AG09309 (cell line): Measurements from ENCODE around the gene CHMP1A.
A peak's percentile ranks its signal among the peaks of the same experiment; 100 is the strongest.
"Not testable (repeated sequence)": the region's sequence is repeated elsewhere in the genome, so short reads cannot be mapped to it uniquely, and the experiment has no call there.

Experiments used
- DNase-seq: peaks from one replicate; pipeline ENCODE4 v3.0.0-alpha.2; 2010; ENCODE audit warnings: low read depth
- H3K4me3 ChIP-seq: 2 replicates; pipeline ENCODE4 v1.5.1; 2011; ENCODE audit warnings: mild to moderate bottlenecking, low read depth, low read length, moderate library complexity; ENCODE audit not compliant: control insufficient read depth
- CTCF ChIP-seq: IDR thresholded peaks from 2 replicates; pipeline ENCODE4 v1.5.1; 2011; ENCODE audit warnings: mild to moderate bottlenecking, low read depth, low read length, inconsistent platforms; ENCODE audit not compliant: insufficient read depth, control insufficient read depth; ENCODE audit errors: missing control alignments

Gene CHMP1A

DNA sequence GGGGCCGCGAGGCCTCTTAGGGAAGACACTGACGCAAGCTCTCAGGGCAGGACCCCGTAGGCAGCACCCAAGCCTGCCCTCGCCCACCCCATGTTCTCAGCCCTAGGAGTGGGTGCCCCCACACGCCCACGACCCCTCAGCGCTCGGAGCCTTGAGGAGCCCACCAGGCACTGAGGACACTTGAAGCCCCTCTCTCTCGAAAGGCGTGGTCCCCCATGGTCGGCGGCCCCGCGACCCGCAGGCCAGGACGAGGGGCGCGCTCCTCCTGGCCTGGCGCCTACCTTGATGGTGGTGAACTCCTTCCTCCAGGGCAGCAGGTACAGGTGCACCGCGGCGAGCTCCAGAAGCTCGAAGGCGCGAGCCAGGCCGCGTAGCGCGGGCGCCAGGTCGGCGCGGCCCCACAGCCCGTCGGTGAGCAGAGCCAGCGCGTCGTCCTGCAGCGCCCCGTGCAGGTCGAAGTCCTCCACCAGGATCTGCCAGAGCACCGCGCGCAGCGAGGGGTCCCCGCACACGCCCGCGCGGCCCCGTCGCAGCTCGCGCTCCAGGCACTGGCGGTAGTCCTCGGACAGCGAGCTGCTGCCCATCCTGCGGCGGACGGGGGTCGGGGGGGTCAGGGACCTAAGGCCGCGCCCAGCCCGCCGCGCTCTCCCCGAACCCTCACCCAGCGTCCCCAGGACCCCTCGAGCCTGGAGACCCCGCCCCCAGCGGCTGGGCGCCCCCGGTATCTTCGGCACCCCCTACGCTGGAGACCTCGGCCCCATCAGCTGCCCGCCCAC, 43.3 kb upstream of the CHMP1A start:
- peak; percentile 23 for TF ChIP-seq CTCF
- no peak for DNase-seq
- H3K4me3 ChIP-seq = peak overlapping the region; percentile 77

DNA sequence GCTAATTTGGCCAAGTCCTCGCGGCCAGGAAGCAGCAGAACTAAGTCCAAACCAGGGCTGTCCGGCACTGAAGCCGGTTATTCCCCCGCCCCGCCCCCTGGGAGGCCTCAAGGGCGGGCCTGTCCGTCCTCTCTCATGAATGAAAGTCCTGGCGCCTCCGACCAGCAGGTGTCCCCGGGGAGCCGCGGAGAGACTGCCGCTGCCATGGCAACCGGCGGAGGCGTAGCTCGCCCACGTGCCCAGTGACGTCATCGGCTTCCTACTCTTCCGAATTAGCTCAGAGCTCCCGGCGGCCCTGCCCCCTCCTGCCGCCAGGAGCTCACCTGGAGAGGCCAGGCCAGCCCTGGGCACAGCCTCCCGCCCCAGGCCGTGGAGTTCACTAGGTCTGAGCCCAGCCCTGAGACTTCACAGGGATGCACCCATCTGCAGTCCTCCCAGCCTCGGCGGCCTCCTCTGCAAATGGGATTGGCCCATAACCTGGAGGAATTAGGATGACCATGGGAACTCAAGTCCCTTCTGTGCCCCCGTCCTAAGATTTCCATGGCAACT, 42.7 kb upstream of the CHMP1A start:
- TF ChIP-seq CTCF = peak; percentile 76
- H3K4me3 ChIP-seq = peak overlapping the region; percentile 77

DNA sequence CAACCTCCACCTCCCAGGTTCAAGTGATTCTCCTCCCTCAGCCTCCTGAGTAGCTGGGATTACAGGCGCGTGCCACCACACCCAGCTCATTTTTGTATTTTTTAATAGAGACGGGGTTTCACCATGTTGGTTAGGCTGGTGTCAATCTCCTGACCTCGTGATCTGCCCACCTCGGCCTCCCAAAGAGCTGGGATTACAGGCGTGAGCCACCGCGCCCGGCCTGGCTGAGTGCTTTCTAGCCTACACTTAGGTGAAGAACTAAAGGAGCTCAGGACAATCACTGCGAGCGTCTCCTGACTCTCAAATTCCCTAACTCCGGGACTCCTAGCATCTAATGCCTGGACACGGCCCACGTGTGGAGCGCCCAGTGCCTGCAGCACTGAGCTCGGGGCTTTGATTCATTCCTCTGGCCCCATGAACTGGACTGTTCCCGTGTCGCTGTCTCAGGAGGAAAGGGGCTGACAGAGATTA, 42.2 kb upstream of the CHMP1A start:
- H3K4me3 ChIP-seq, DNase-seq: not testable (repeated sequence)

More for the DNA sequence above, 42.7 kb upstream of the CHMP1A start:
- peak; percentile 88 for DNase-seq

DNA sequence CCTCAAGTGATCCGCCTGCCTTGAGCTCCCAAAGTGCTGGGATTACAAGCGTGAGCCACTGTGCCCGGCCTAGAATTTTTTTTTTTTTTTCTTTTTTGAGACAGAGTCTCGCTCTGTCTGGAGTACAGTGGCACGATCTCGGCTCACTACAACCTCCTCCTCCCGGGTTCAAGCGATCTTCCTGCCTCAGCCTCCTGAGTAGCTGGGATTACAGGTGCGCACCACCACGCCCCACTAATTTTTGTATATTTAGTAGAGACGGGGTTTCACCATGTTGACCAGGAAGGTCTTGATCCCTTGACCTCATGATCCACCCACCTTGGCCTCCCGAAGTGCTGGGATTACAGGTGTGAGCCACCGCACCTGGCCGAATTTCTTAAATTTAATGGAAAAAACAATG, 41.2 kb upstream of the CHMP1A start:
- not testable (repeated sequence) for H3K4me3 ChIP-seq, DNase-seq

GRCh38 chr16:89697616-89698331, 40.3 kb upstream of the CHMP1A start:
- no peak for TF ChIP-seq CTCF
- DNase-seq = no peak
- no peak overlapping the region for H3K4me3 ChIP-seq

DNA sequence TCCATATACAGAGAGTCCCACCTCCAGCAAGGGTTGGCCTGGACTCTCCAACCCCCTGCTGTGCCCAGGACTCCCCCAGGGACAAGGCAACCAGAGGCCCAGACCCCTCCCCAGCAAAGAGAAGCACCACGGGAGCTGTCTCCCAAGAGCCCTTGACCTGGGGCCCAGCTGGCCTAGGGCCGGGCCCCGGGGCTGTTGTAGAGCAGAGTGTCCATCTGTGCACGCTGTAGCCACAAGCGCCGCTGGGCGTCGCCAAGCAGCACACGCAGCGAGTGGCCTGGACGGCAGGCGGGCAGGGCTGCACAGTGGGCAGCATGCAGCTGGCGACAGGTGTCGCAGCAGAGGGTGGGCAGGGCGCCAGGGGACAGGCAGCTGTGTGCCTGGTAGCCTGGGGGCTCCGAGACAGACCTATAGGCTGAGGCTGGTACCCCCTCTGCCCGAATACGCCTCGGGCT, 39.7 kb upstream of the CHMP1A start:
- TF ChIP-seq CTCF = no peak
- no peak for DNase-seq
- H3K4me3 ChIP-seq = no peak overlapping the region

GRCh38 chr16:89696670-89697128, 39.2 kb upstream of the CHMP1A start:
- no peak for TF ChIP-seq CTCF
- no peak for DNase-seq
- H3K4me3 ChIP-seq = no peak overlapping the region
